GM18907 (cell line): ENCODE results near the gene DEAF1.
"Not testable (repeated sequence)": the region's sequence is repeated elsewhere in the genome, so short reads cannot be mapped to it uniquely, and the experiment has no call there.

ENCODE experiments used
- ATAC-seq: cut with Tn5 transposase; IDR thresholded peaks from one replicate; pipeline ENCODE4 v1.9.1; 2021; ENCODE audit warnings: mild to moderate bottlenecking, moderate library complexity; ENCODE audit not compliant: unreplicated experiment

DEAF1 gene

GRCh38 chr11:686451-687243 is 8.4 kb downstream of the DEAF1 start:
- no peak for ATAC-seq

- ATAC-seq, result no peak
These were observed 14.1 kb downstream of the DEAF1 start for GRCh38 chr11:680970-681369.

- ATAC-seq, result no peak
These were observed 14.5 kb downstream of the DEAF1 start for GRCh38 chr11:680476-680875.

- no peak for ATAC-seq
These were observed 15.5 kb downstream of the DEAF1 start for GRCh38 chr11:679271-680207.

GRCh38 chr11:678297-678696 is 16.7 kb downstream of the DEAF1 start:
- ATAC-seq, result no peak

GRCh38 chr11:674406-674805 is 20.6 kb downstream of the DEAF1 start:
- no peak for ATAC-seq

- no peak for ATAC-seq
These were observed 21.2 kb downstream of the DEAF1 start for GRCh38 chr11:673866-674265.

- ATAC-seq, result no peak
These were observed 29.2 kb downstream of the DEAF1 start for GRCh38 chr11:665704-666281.

- ATAC-seq, result no peak
These were observed 29.8 kb downstream of the DEAF1 start for GRCh38 chr11:665062-665703.

GRCh38 chr11:662689-663274 is 32.2 kb downstream of the DEAF1 start:
- no peak for ATAC-seq

GRCh38 chr11:660681-661444 is 34.2 kb downstream of the DEAF1 start:
- no peak for ATAC-seq

- no peak for ATAC-seq
These were observed 34.7 kb downstream of the DEAF1 start for GRCh38 chr11:660281-660680.

- no peak for ATAC-seq
These were observed 35.4 kb downstream of the DEAF1 start for GRCh38 chr11:659532-660085.

GRCh38 chr11:657691-658126 is 37.3 kb downstream of the DEAF1 start:
- no peak for ATAC-seq

GRCh38 chr11:656866-657265 is 38.2 kb downstream of the DEAF1 start:
- ATAC-seq, result no peak

GRCh38 chr11:656426-656825 is 38.6 kb downstream of the DEAF1 start:
- no peak for ATAC-seq

GRCh38 chr11:655036-655726 is 39.8 kb downstream of the DEAF1 start:
- no peak for ATAC-seq

- ATAC-seq, result not testable (repeated sequence)
These were observed 40.6 kb downstream of the DEAF1 start for GRCh38 chr11:654444-654843.

- ATAC-seq, result no peak
These were observed 41.2 kb downstream of the DEAF1 start for GRCh38 chr11:653837-654236.
